ENCODE data around the gene SQOR. TPM values are rescaled to one million over a fixed set of nuclear protein-coding genes. Genes with fewer than 3 reads are reported as not detected.
A peak's percentile ranks its signal among the peaks of the same experiment; 100 is the strongest.

The SQOR gene
- total and polyA plus RNA-seq, 3 donors from 2014 or later = 8.1 to 18.2 (median 9.1) TPM

GRCh38 chr15:45701108-45701507 lies 66.3 kb downstream of the SQOR start:
- Histone ChIP-seq H3K27me3 (no peaks in the 10 kb centered on the region), H3K4me1 (no peaks in the 10 kb centered on the region), H3K4me3 (no peak overlapping the region), H3K9me3 (no peaks in the 10 kb centered on the region), H3K36me3 (ENCODE audit: low read depth, missing control alignments) (no peaks in the 10 kb centered on the region), H3K27ac (no peak overlapping the region)
- no peak for DNase-seq
- TF ChIP-seq CTCF (IDR thresholded peaks at IDR 0.05) (no peak), POLR2A (IDR thresholded peaks at IDR 0.05) (no peak)
- intact Hi-C loops (cut with DNase I; ENCODE audit: low total_unique reads) = no loop called here
- 89 to 90% methylated on average over 3 of the region's 3 CpGs for WGBS, 2 donors

- no peak overlapping the region for H3K27ac ChIP-seq
- intact Hi-C loops (cut with DNase I; ENCODE audit: low total_unique reads) = no loop called here
- no peaks in the 10 kb centered on the region for H3K36me3 ChIP-seq (ENCODE audit: low read depth, missing control alignments)
- TF ChIP-seq CTCF (IDR thresholded peaks at IDR 0.05) = no peak
- no peak for TF ChIP-seq POLR2A (IDR thresholded peaks at IDR 0.05)
- no peak overlapping the region for H3K4me3 ChIP-seq
- DNase-seq = no peak
- H3K4me1 ChIP-seq = no peaks in the 10 kb centered on the region
- no peaks in the 10 kb centered on the region for H3K27me3 ChIP-seq
- H3K9me3 ChIP-seq = no peaks in the 10 kb centered on the region
- 93 to 95% methylated on average over 3 of the region's 3 CpGs for WGBS, 2 donors
Measured at GRCh38 chr15:45702041-45702440, 67.2 kb downstream of the SQOR start.

GRCh38 chr15:45703670-45704328 lies 69.0 kb downstream of the SQOR start:
- TF ChIP-seq POLR2A (IDR thresholded peaks at IDR 0.05) (no peak), CTCF (IDR thresholded peaks at IDR 0.05) (no peak)
- Histone ChIP-seq H3K4me1 (no peaks in the 10 kb centered on the region), H3K27me3 (no peaks in the 10 kb centered on the region), H3K36me3 (ENCODE audit: low read depth, missing control alignments) (no peaks in the 10 kb centered on the region), H3K9me3 (no peaks in the 10 kb centered on the region), H3K4me3 (peak overlapping the region; percentile 17 to 60), H3K27ac (no peak overlapping the region)
- WGBS, 2 donors = 47 to 69% methylated on average over 8 to 13 of the region's 13 CpGs
- no peak for DNase-seq
- intact Hi-C loops (cut with DNase I; ENCODE audit: low total_unique reads) = no loop called here

GRCh38 chr15:45704329-45705249 lies 69.8 kb downstream of the SQOR start:
- intact Hi-C loops (cut with DNase I; ENCODE audit: low total_unique reads) = no loop called here

More at GRCh38 chr15:45704329-45705249, 69.8 kb downstream of the SQOR start:
- DNase-seq = peak; percentile 25
- TF ChIP-seq CTCF (IDR thresholded peaks at IDR 0.05) (no peak), POLR2A (IDR thresholded peaks at IDR 0.05) (no peak)
- H3K27ac ChIP-seq = no peak overlapping the region
- H3K4me3 ChIP-seq = peak overlapping the region; percentile 17 to 60
- no peaks in the 10 kb centered on the region for H3K36me3 ChIP-seq (ENCODE audit: low read depth, missing control alignments)
- WGBS, 2 donors = 13% methylated on average over 51 to 66 of the region's 67 CpGs
- no peaks in the 10 kb centered on the region for H3K9me3 ChIP-seq
- H3K4me1 ChIP-seq = no peaks in the 10 kb centered on the region
- H3K27me3 ChIP-seq = no peaks in the 10 kb centered on the region

Measured in testis (tissue), 3 donors.